Camera-type eye (tissue), 1 donor: ENCODE results near the gene KIF18B. TPM values are rescaled to one million over a fixed set of nuclear protein-coding genes. Genes with fewer than 3 reads are reported as not detected.

Experiments
- total RNA-seq: library from RNA; depleted of rRNA; stranded (reverse); fragments of >200 nt; gene quantifications from one replicate; pipeline ENCODE4 v1.2.3, GENCODE V29; 2014

Gene KIF18B
- total RNA-seq, result 3.0 TPM

DNA sequence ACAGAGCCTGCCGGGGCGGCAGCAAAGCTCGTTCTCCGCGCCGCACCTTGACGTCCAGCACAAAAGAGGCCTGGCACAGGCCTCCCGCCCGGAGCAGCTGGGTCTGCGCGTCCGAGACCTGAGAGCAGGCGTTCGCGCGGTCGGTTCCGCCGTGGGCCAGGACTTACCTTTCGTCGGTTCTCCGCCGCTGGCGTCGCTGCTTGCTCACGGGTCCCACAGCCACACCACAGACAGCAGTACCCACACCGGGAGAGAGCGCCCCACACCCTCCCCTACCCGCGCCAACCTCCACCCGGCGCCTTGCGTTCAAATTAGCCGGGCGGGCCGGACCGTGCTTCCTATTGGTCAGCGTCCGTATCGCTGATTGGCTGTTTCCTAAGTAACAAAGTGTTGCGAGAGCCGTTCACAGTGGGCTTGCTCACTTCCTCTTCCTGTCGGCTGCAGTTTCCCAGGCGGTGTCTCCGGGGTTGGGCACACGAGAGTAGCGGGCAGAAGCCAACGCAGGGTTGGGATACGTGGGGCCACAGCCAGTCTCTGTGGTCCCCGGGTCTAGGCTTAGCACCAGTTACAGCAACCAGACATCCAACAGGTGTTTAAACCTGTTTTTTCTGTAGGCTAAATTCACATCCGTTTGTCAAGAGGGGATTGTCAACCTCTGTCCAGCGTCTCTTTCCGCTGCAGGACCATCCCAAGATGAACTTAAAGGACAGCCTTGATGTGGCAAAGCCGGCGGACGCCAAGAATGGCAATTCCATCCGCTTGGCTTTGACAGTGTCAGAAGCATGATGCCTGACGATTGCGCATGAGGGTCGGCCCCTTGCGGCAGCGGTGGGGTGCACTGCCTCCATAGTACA is at the start of gene KIF18B:
TSS of gene KIF18B (minus strand) at position 313 of the 854 bp plus-strand sequence. CDS start 11,429 bp downstream, outside the sequence.

DNA sequence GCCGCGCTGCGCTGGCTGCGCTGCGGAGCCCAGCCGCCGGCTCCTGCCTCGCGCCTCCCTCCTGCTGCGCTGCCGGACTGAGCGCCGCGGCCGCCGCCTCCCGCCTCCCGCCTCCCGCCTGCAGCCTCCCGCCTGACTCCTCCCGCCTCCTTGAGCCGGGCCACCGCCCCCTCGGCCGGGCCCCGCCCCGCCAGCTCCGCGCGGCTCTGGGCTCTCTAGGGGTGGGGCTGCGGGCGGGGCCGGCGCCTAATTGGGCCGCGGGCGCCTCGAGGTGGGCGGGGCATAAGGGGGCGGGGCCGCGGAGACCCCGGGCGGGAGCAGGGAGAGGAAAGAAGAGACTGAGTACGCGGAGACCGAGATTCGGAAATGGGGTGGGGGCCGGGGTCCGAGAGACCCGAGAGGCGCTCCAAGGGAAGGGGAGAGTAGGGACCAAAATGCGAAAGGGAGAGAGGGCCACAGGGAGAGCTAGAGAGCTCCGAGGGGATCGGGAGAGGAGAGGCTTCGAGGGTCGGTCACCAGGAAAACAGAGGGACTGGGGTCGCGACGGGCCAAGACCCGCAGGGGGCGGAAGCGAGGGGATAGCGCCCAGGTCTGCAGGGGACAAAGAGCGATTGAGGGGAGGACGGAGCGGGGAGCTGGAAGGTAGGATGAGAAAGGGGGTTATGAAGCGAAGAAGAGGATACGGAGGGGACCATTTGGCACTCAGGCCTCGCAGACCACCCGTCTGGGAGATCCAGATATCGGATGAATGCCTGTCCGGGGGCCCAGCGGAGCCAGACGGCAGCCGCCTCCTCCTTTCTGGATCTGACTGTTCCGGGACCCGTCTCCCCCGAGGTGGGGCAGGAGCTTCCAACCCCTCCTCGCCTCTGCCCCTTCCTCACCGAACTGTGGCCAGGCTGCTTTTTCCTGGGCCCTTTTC is 20.9 kb upstream of the KIF18B start, which contains the start of gene C1QL1:
TSS of gene C1QL1 (minus strand) at position 79 of the 919 bp plus-strand sequence. CDS start 255 bp downstream, outside the sequence.

DNA sequence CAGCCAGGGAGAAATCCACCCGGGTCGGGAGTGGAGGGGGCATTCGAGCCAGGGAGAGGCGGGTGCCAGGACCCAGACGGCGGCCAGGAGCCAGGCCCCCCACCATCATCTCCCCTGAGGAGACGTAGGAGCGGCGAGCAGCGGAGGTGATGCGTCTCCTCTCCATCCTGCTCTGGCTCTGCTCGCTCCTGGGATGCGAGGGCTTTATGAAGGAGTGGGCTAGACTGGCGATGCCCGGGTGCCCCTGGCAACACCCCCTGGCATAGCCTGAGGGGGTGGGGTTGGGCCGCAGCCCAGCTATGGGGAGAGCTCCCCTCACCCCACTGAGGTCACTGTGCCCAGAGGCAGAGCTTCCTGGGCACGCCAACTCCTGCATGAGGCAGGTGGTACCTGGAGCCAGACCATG is 32.2 kb downstream of the KIF18B start, which contains the start of gene GFAP:
TSS of gene GFAP (minus strand) at position 180 of the 406 bp plus-strand sequence. CDS start at position 166, 14 bp downstream.

DNA sequence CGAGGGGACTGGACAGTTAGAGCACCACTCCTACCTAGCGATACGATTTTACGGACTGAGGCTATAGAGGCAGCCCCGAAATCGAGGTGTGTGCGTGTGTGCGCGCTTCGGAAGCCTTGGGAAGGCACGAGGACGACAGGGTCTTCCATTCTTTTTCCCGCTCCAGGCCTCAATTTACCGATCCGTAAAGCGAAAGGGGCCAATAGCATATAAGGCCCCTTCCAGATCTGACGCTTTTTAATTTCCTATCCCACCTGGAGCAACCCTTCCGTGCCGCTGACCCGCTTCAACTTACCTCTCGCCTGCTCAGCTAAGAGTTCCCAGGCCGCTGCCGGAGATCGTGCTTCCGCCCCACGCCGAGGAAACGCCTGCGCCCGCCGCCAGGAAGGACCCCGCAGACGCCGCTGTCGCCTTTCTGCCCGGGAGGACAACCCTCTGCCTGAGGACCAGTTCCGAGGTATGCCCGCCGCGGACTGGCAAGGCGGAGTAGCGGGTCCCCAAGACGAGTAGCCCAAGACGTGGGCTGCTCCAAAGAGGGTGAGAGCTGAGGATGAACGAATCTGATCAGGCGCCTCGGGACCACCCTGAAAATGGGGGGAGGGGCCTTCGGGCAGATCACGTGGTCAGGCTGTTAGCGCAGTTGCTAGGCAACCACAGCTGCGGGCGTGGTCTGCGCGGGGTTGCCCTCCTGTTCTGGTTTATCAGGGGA is 48.3 kb downstream of the KIF18B start, which contains the start of gene EFTUD2:
TSS of gene EFTUD2 (minus strand) at position 372 of the 709 bp plus-strand sequence. CDS start 4,924 bp downstream, outside the sequence.

Other genes starting within 250 kb of the KIF18B start
- gene DBF4B, start 239.1 kb downstream of the KIF18B start, total RNA-seq, result 13.0 TPM
- 19.4 TPM for gene ADAM11, start 188.8 kb downstream of the KIF18B start, total RNA-seq
- gene GJC1, start 117.5 kb downstream of the KIF18B start, total RNA-seq, result 34.3 TPM
- gene HIGD1B, start 99.9 kb downstream of the KIF18B start, total RNA-seq, result not detected
- 143 TPM for gene EFTUD2, start 48.3 kb downstream of the KIF18B start, total RNA-seq
- 90.3 TPM for gene GFAP, start 32.3 kb downstream of the KIF18B start, total RNA-seq
- 11.7 TPM for gene C1QL1, start 20.5 kb upstream of the KIF18B start, total RNA-seq
- gene DCAKD, start 103.9 kb upstream of the KIF18B start, total RNA-seq, result 53.8 TPM
- gene NMT1, start 113.5 kb upstream of the KIF18B start, total RNA-seq, result 72.1 TPM
- gene PLCD3, start 184.7 kb upstream of the KIF18B start, total RNA-seq, result 36.8 TPM
- 9.0 TPM for gene ACBD4, start 187.9 kb upstream of the KIF18B start, total RNA-seq
- gene HEXIM1, start 200.7 kb upstream of the KIF18B start, total RNA-seq, result 21.1 TPM
- 9.5 TPM for gene HEXIM2, start 214.1 kb upstream of the KIF18B start, total RNA-seq